Peyer's patch (tissue), 4 donors: Measurements from ENCODE around the gene PRKCA. TPM values are rescaled to one million over a fixed set of nuclear protein-coding genes. Genes with fewer than 3 reads are reported as not detected.
"Not testable (repeated sequence)": the region's sequence is repeated elsewhere in the genome, so short reads cannot be mapped to it uniquely, and the experiment has no call there.

Source experiments
- DNase-seq, 3 donors: peaks; one replicate each; pipeline ENCODE4 v3.0.0-alpha.2; 2017 to 2019
- H3K27ac ChIP-seq, 4 donors: fragments of 200-600 bp; sonication (generic); one replicate each; pipeline ENCODE4 v1.5.1; 2016 to 2019
- H3K27me3 ChIP-seq, 2 donors: fragments of 200-600 bp; sonication (generic); one replicate each; pipeline ENCODE4 v1.5.1; 2019
- H3K36me3 ChIP-seq, 3 donors: fragments of 200-600 bp; sonication (generic); one replicate each; pipeline ENCODE4 v1.5.1; 2016 to 2019
- H3K4me1 ChIP-seq, 4 donors: fragments of 200-600 bp; sonication (generic); one replicate each; pipeline ENCODE4 v1.5.1; 2016 to 2019
- H3K4me3 ChIP-seq, 4 donors: fragments of 200-600 bp; sonication (generic); 1 replicate in 3 of 4; 2 replicates in 1 of 4; pipeline ENCODE4 v1.5.1; 2016 to 2019; ENCODE audit warnings: mild to moderate bottlenecking in 1 of 4
- H3K9me3 ChIP-seq, 4 donors: fragments of 200-600 bp; sonication (generic); one replicate each; pipeline ENCODE4 v1.5.1; 2016 to 2019; ENCODE audit warnings: mild to moderate bottlenecking in 1 of 4
- POLR2A ChIP-seq, 2 donors: fragments of 450-650 bp; IDR thresholded peaks; one replicate each; pipeline ENCODE4 v1.5.1; 2017; ENCODE audit warnings: antibody characterized with exemption in 2 of 2, mild to moderate bottlenecking in 2 of 2, moderate library complexity in 2 of 2
- total RNA-seq, 4 donors: library from RNA; depleted of rRNA; stranded (reverse); fragments of >200 nt; gene quantifications; one replicate each; pipeline ENCODE4 v1.1.0, GENCODE V29; 2016
- TF ChIP-seq, protein P1 (sequence below), 6 experiments: fragments of 450-650 bp in 4 of 6; fragments of 200-600 bp in 2 of 6; sonication (generic) in 1 of 6; IDR thresholded peaks; one replicate each; pipeline ENCODE4 v1.5.1; 2017 to 2019; ENCODE audit warnings: antibody characterized with exemption in 6 of 6, mild to moderate bottlenecking in 3 of 6, moderate library complexity in 1 of 6

Gene PRKCA
- total RNA-seq, 4 donors from 2014 or later = 32.2 to 47.0 (median 43.5) TPM

DNA sequence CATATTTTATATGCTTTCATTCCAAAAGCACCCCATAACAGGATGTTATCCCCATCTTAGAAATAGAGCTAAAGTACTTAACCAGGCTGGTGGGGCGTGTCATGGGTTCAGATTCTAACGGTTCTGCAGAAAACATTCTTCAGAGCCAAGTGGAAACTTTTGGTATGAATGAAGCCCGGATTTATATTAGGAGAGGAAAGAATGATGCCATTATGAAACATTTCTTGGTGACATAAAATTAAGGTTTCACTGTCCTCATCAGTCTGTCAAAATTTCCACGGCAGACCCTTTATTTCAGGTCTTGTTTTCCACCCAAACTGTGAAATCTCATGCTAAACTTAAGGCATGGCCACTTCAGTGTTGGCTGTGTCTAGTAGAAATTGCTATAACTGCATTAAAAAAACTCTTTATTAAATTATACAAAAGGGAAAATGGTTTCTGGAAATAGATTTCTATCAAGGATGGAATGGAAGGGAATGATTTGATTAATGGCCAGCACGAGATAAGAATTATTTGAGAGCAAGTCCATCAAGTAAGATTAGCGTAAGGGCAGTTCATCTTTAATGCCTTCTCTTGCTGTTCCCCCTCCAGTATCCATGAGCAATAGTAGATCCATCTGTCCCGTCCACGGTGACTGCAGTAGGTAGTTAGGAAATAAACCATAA, 11.7 kb downstream of the PRKCA start:
- TF ChIP-seq, protein P1, sequence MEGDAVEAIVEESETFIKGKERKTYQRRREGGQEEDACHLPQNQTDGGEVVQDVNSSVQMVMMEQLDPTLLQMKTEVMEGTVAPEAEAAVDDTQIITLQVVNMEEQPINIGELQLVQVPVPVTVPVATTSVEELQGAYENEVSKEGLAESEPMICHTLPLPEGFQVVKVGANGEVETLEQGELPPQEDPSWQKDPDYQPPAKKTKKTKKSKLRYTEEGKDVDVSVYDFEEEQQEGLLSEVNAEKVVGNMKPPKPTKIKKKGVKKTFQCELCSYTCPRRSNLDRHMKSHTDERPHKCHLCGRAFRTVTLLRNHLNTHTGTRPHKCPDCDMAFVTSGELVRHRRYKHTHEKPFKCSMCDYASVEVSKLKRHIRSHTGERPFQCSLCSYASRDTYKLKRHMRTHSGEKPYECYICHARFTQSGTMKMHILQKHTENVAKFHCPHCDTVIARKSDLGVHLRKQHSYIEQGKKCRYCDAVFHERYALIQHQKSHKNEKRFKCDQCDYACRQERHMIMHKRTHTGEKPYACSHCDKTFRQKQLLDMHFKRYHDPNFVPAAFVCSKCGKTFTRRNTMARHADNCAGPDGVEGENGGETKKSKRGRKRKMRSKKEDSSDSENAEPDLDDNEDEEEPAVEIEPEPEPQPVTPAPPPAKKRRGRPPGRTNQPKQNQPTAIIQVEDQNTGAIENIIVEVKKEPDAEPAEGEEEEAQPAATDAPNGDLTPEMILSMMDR (IDR thresholded peaks at IDR 0.05) = no peak
- no peak for TF ChIP-seq POLR2A (IDR thresholded peaks at IDR 0.05)
- H3K36me3 ChIP-seq = no peaks in the 10 kb centered on the region
- no peak overlapping the region for H3K27ac ChIP-seq
- no peaks in the 10 kb centered on the region for H3K27me3 ChIP-seq
- no peak for DNase-seq
- H3K4me1 ChIP-seq = peaks cover 0 to 3% (median 0%) of the 10 kb centered on the region in 4 donors
- no peak overlapping the region for H3K4me3 ChIP-seq
- H3K9me3 ChIP-seq = no peaks in the 10 kb centered on the region

DNA sequence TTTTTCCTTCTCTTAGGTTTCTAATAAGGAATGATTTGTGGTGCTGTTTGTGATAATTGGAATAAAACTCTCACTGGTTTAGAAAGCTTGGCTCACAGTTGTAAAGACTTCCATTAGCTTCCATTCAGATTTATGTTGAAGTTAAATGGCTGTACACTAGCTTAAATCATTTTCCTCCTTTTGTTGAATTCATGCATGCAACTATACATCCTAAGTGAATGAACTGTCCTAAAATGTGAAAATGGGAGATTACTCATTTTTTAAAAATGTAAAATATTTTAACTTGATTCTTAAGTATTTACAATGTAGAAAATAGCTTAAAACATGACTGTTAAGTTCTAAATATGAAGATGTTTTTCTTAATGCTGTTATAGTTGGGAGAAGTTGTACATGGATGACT, 15.2 kb downstream of the PRKCA start:
- Histone ChIP-seq H3K4me1 (peaks cover 0 to 3% (median 0%) of the 10 kb centered on the region in 4 donors), H3K4me3 (no peak overlapping the region), H3K27ac (no peak overlapping the region), H3K9me3 (peaks cover 0 to 3% (median 0%) of the 10 kb centered on the region in 4 donors), H3K36me3 (no peaks in the 10 kb centered on the region), H3K27me3 (no peaks in the 10 kb centered on the region)
- TF ChIP-seq, protein P1 (IDR thresholded peaks at IDR 0.05) = no peak
- no peak for TF ChIP-seq POLR2A (IDR thresholded peaks at IDR 0.05)
- DNase-seq = no peak

DNA sequence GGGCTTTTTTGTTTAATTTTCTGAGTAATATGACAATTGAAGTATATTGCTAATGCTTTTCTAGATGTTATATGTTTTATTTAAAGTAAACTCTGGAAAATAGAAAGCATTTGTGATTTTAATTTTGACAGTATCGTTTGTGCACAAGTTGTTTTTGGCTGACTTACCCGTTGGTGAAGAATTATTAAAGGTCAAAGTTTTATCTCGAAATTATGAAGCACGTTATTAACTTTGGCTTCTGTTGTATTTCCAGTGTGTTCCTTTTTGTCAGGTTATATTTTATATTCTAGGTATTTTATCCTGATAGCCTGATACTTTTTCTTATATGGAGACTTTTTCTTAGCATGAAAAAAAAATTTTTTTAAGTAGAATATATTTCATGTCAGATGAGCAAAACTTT, 16.8 kb downstream of the PRKCA start:
- TF ChIP-seq, protein P1 (IDR thresholded peaks at IDR 0.05) = no peak
- TF ChIP-seq POLR2A (IDR thresholded peaks at IDR 0.05) = no peak
- Histone ChIP-seq H3K27me3 (no peaks in the 10 kb centered on the region), H3K4me1 (no peaks in the 10 kb centered on the region), H3K9me3 (peaks cover 0 to 3% (median 0%) of the 10 kb centered on the region in 4 donors), H3K36me3 (no peaks in the 10 kb centered on the region), H3K27ac (no peak overlapping the region), H3K4me3 (no peak overlapping the region)
- no peak for DNase-seq

DNA sequence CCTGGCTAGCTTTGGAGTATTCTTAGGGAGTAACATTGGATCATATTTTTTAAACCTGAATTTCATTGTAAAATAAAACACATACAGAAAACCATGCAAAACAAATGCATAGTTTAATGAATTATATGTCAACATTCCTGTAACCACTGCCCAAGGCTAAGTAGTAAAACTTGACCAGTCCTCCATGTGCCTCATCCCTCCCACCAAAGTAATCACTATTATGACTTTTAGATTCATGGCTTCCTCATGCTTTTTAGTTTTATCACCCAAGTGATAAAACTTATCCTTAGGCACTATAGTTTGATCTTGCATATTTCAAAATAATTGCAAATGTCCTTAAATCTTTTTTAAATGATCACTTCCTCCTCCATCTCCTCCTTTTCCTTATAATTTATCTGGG, 20.4 kb downstream of the PRKCA start:
- Histone ChIP-seq H3K4me3 (no peak overlapping the region), H3K27ac (no peak overlapping the region), H3K9me3 (peaks cover 0 to 3% (median 0%) of the 10 kb centered on the region in 4 donors), H3K27me3 (no peaks in the 10 kb centered on the region), H3K4me1 (peaks cover 0 to 5% (median 0%) of the 10 kb centered on the region in 4 donors), H3K36me3 (no peaks in the 10 kb centered on the region)
- DNase-seq = no peak
- TF ChIP-seq POLR2A (IDR thresholded peaks at IDR 0.05) = no peak
- TF ChIP-seq, protein P1 (IDR thresholded peaks at IDR 0.05) = no peak

DNA sequence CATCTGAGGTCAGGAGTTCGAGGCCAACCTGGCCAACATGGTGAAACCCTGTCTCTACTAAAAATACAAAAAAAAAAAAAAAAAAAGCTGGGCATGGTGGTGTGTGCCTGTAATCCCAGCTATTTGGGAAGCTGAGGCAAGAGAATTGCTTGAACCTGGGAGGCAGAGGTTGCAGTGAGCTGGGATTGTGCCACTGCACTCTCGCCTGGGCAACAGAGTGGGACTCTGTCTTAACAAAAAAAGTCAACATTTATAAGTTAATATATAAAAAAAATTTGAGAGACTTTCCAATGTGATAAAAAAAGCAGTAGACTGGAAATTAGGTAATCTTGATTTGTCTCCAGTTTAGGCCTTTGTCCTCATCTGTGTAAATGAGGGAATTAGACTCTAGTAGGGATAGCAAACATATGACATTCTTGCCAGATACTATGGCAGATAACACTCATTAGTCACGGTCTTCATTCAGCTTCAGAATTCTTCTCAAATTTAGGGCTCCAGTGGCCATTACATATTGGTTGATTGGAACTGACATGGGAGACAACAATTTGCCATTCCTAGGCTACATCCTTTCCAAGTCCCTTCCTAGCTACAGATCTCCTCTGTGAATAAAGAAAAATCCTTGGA, 22.1 kb downstream of the PRKCA start:
- not testable (repeated sequence) for H3K36me3 ChIP-seq, H3K27me3 ChIP-seq, H3K4me1 ChIP-seq, H3K9me3 ChIP-seq, DNase-seq, H3K27ac ChIP-seq, H3K4me3 ChIP-seq

DNA sequence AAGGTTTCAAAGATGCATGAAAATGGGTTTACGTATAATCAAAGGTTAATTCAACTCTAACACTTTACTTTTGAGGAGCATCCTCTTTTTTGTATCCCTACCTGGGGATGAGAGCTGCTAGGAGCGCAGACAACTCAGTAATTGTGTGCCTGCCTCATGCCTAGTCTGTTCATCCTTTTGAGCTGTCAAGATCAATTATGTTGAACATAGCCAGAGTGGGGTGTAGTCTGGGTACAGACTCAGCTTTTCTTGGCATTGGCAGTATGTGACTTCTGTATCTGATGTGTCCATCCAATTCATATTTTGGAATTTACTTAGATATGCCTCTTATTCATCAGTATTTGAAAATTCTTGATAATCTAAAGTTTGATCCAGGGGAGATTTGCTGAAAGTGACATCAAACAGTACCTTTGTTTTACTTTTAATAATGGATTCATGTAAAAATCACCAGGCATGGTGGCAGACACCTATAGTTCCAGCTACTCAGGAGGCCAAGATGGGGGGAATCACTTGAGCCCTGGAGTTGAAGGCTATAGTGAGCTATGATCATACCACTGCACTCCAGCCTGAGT, 24.1 kb downstream of the PRKCA start:
- no peaks in the 10 kb centered on the region for H3K36me3 ChIP-seq
- no peak overlapping the region for H3K4me3 ChIP-seq
- no peaks in the 10 kb centered on the region for H3K27me3 ChIP-seq
- no peak for TF ChIP-seq POLR2A (IDR thresholded peaks at IDR 0.05)
- peaks cover 0 to 3% (median 0%) of the 10 kb centered on the region in 4 donors for H3K9me3 ChIP-seq
- H3K27ac ChIP-seq = no peak overlapping the region
- H3K4me1 ChIP-seq = peaks cover 0 to 5% (median 0%) of the 10 kb centered on the region in 4 donors
- no peak for DNase-seq
